Neural cell (in vitro differentiated cells): ENCODE data around the gene GFPT1. TPM values are rescaled to one million over a fixed set of nuclear protein-coding genes. Genes with fewer than 3 reads are reported as not detected.

Experiments
- H2AFZ ChIP-seq: fragments of 200-600, 300-800 bp; sonication (generic), shearing (Covaris generic); 2 replicates; pipeline ENCODE4 v1.6.0; 2014; ENCODE audit warnings: low read depth, mild to moderate bottlenecking, antibody characterized with exemption, low read length, moderate library complexity
- H3F3A ChIP-seq: fragments of 200-600 bp; shearing (Covaris generic); 2 replicates; pipeline ENCODE4 v1.6.1; 2016; ENCODE audit warnings: mild to moderate bottlenecking, moderate library complexity, mixed read lengths, antibody characterized with exemption, low read length; ENCODE audit not compliant: insufficient read depth, poor library complexity, severe bottlenecking
- H3K27ac ChIP-seq: fragments of 200-600, 300-800 bp; sonication (generic), shearing (Covaris generic); 2 replicates; pipeline ENCODE4 v1.5.1; 2014; ENCODE audit warnings: mild to moderate bottlenecking, low read length, moderate library complexity
- H3K27me3 ChIP-seq: fragments of 300-800, 200-600 bp; sonication (generic), shearing (Covaris generic); 2 replicates; pipeline ENCODE4 v1.6.0; 2014; ENCODE audit warnings: mild to moderate bottlenecking, low read depth, low read length, moderate library complexity; ENCODE audit not compliant: insufficient read depth
- H3K36me3 ChIP-seq: fragments of 300-800, 200-600 bp; sonication (generic), shearing (Covaris generic); 2 replicates; pipeline ENCODE4 v1.5.1; 2014; ENCODE audit warnings: mild to moderate bottlenecking, antibody characterized with exemption, low read length, moderate library complexity; ENCODE audit not compliant: insufficient read depth
- H3K4me2 ChIP-seq: fragments of 300-800, 200-600 bp; sonication (generic), shearing (Covaris generic); 2 replicates; pipeline ENCODE4 v1.6.0; 2014; ENCODE audit warnings: mild to moderate bottlenecking, low read length
- H3K4me3 ChIP-seq: fragments of 300-800, 200-600 bp; sonication (generic), shearing (Covaris generic); 2 replicates; pipeline ENCODE4 v1.5.1; 2014; ENCODE audit warnings: mild to moderate bottlenecking, low read length, moderate library complexity
- H3K79me2 ChIP-seq: fragments of 200-600 bp; shearing (Covaris generic); replicated peaks from 2 replicates; pipeline ENCODE4 v1.6.0; 2014; ENCODE audit warnings: mild to moderate bottlenecking, low read length, moderate library complexity; ENCODE audit not compliant: insufficient read depth
- H3K9ac ChIP-seq: fragments of 300-800, 200-600 bp; sonication (generic), shearing (Covaris generic); 2 replicates; pipeline ENCODE4 v1.6.1; 2016; ENCODE audit warnings: mild to moderate bottlenecking, low read length, mixed read lengths
- H3K9me2 ChIP-seq: fragments of 200-600 bp; shearing (Covaris generic); 2 replicates; pipeline ENCODE4 v1.6.1; 2016; ENCODE audit warnings: mild to moderate bottlenecking, low read length, mixed read lengths; ENCODE audit not compliant: insufficient read depth
- H3K9me3 ChIP-seq: fragments of 200-600, 300-800 bp; sonication (generic), shearing (Covaris generic); 2 replicates; pipeline ENCODE4 v1.6.1; 2016; ENCODE audit warnings: mild to moderate bottlenecking, mixed run types, low read length, moderate library complexity, mixed read lengths
- H4K20me1 ChIP-seq: fragments of 200-600 bp; shearing (Covaris generic); 2 replicates; pipeline ENCODE4 v1.6.1; 2016; ENCODE audit warnings: mild to moderate bottlenecking, mixed run types; ENCODE audit not compliant: insufficient read depth
- EP300 ChIP-seq: fragments of 450-650 bp; conservative IDR thresholded peaks from 2 replicates; pipeline ENCODE4 v1.6.1; 2014; ENCODE audit warnings: antibody characterized with exemption, mild to moderate bottlenecking, moderate library complexity; ENCODE audit not compliant: poor library complexity, severe bottlenecking
- EZH2 ChIP-seq: fragments of 200-600, 300-800 bp; shearing (Covaris generic), sonication (generic); IDR thresholded peaks from 2 replicates; pipeline ENCODE4 v1.6.1; 2014; ENCODE audit warnings: antibody characterized with exemption, low read length, borderline replicate concordance, mild to moderate bottlenecking; ENCODE audit not compliant: insufficient read depth, poor library complexity, severe bottlenecking
- MXI1 ChIP-seq: fragments of 450-650 bp; conservative IDR thresholded peaks from 2 replicates; pipeline ENCODE4 v1.6.1; 2014; ENCODE audit warnings: antibody characterized with exemption, mild to moderate bottlenecking; ENCODE audit not compliant: poor library complexity, severe bottlenecking
- POLR2AphosphoS5 ChIP-seq: IDR thresholded peaks from 2 replicates; pipeline ENCODE4 v1.6.1; 2012
- RAD21 ChIP-seq: fragments of 450-650 bp; conservative IDR thresholded peaks from 2 replicates; pipeline ENCODE4 v1.6.1; 2014; ENCODE audit warnings: antibody characterized with exemption, mild to moderate bottlenecking, moderate library complexity
- REST ChIP-seq: IDR thresholded peaks from 2 replicates; pipeline ENCODE4 v1.6.1; 2012; ENCODE audit warnings: borderline replicate concordance
- SMC3 ChIP-seq: fragments of 450-650 bp; conservative IDR thresholded peaks from 2 replicates; pipeline ENCODE4 v1.6.1; 2014; ENCODE audit warnings: antibody characterized with exemption, mild to moderate bottlenecking, moderate library complexity; ENCODE audit not compliant: poor library complexity
- TAF1 ChIP-seq: IDR thresholded peaks from 2 replicates; pipeline ENCODE4 v1.6.1; 2012; ENCODE audit warnings: low read depth
- polyA plus RNA-seq: library from polyadenylated mRNA; depleted of rRNA; stranded (reverse); fragments of >200 nt; gene quantifications from 2 replicates; pipeline ENCODE4 v1.2.3, GENCODE V29; 2014
- TF ChIP-seq, protein P1 (sequence below): fragments of 450-650 bp; IDR thresholded peaks from 2 replicates; pipeline ENCODE4 v1.5.1; 2014; ENCODE audit warnings: antibody characterized with exemption, mild to moderate bottlenecking, moderate library complexity; ENCODE audit not compliant: poor library complexity, severe bottlenecking

Gene GFPT1
- polyA plus RNA-seq, 1 donor from 2014 or later = 39.4 TPM

- Histone ChIP-seq H3K27ac (no peak overlapping the region), H4K20me1 (no peaks in the 10 kb centered on the region), H3K9me2 (no peaks in the 10 kb centered on the region), H3K4me3 (no peak overlapping the region), H2AFZ (no peak overlapping the region), H3K9ac (no peak overlapping the region), H3F3A (no peaks in the 10 kb centered on the region), H3K4me2 (no peak overlapping the region), H3K79me2 (no peaks in the 10 kb centered on the region), H3K9me3 (no peaks in the 10 kb centered on the region), H3K27me3 (peaks cover 17% of the 10 kb centered on the region), H3K36me3 (no peaks in the 10 kb centered on the region)
- TF ChIP-seq EP300 (no peak), SMC3 (no peak), REST (no peak), RAD21 (no peak), EZH2 (no peak), TAF1 (no peak), POLR2AphosphoS5 (no peak), MXI1 (no peak)
- TF ChIP-seq, protein P1, sequence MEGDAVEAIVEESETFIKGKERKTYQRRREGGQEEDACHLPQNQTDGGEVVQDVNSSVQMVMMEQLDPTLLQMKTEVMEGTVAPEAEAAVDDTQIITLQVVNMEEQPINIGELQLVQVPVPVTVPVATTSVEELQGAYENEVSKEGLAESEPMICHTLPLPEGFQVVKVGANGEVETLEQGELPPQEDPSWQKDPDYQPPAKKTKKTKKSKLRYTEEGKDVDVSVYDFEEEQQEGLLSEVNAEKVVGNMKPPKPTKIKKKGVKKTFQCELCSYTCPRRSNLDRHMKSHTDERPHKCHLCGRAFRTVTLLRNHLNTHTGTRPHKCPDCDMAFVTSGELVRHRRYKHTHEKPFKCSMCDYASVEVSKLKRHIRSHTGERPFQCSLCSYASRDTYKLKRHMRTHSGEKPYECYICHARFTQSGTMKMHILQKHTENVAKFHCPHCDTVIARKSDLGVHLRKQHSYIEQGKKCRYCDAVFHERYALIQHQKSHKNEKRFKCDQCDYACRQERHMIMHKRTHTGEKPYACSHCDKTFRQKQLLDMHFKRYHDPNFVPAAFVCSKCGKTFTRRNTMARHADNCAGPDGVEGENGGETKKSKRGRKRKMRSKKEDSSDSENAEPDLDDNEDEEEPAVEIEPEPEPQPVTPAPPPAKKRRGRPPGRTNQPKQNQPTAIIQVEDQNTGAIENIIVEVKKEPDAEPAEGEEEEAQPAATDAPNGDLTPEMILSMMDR = no peak
These were observed 76.0 kb downstream of the GFPT1 start for GRCh38 chr2:69311024-69311416.

DNA sequence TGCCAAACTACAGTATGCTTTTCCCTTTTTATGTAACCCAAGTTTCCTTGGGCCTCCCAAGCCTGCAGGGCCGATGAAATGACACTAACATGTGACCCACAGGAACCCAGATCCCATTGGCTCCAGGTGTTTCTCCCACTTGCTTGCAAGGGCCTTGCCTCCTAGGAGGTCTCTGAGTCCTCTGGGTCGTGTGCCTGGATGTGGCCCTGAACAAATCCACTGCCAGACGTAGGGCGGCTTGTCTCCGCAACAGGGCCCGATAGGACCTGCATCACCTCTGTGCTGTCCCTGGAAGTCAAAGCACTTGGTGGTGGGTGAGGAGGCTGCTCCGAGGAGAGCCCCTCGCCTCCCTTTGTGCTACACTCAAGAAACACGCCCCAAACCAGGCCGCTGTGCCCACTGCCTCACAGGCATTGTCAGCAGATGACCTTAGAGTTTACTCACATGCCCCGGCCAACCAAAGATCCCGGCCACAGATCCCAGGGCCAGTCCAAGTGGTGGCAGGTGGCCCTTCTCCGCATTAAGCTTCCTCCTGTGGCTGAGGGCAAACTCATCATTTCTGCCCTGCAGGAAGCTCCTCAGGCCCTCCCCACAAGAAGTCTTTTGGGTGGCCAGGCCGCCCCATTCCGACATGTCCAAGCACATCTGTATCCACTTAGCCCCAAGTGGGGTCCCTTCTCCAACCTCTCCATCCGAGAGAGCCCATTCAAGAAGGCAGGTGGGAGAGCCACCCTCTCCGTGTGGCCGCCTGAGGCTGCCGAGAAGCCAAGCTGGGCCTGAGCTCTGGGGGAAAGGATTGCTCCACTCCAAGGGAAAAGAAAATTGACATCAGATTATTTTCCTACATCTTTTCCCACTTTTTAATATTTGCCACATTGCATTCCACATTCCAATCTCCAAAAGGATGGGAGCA lies 76.7 kb downstream of the GFPT1 start:
- H3K27me3 ChIP-seq = peaks cover 23% of the 10 kb centered on the region
- no peaks in the 10 kb centered on the region for H3K9me2 ChIP-seq
- H3K4me3 ChIP-seq = no peak overlapping the region
- no peaks in the 10 kb centered on the region for H3K9me3 ChIP-seq
- no peaks in the 10 kb centered on the region for H3K36me3 ChIP-seq
- TF ChIP-seq POLR2AphosphoS5 (no peak), SMC3 (no peak), TAF1 (no peak), EP300 (no peak), MXI1 (no peak), RAD21 (no peak), EZH2 (no peak), REST (no peak)
- TF ChIP-seq, protein P1 = no peak
- H4K20me1 ChIP-seq = no peaks in the 10 kb centered on the region
- no peak overlapping the region for H3K9ac ChIP-seq
- no peaks in the 10 kb centered on the region for H3K79me2 ChIP-seq
- H2AFZ ChIP-seq = no peak overlapping the region
- no peak overlapping the region for H3K4me2 ChIP-seq
- H3F3A ChIP-seq = no peaks in the 10 kb centered on the region
- no peak overlapping the region for H3K27ac ChIP-seq
